Activated CD4-positive, alpha-beta T cell treated with anti-CD3 and anti-CD28 coated beads, Interleukin-2, amount 10 ng/mL, durations not matched to agents 24 days and 14 days (primary cell): Measurements from ENCODE around the gene MIEN1. TPM values are rescaled to one million over a fixed set of nuclear protein-coding genes. Genes with fewer than 3 reads are reported as not detected.
A peak's percentile ranks its signal among the peaks of the same experiment; 100 is the strongest.
"Not testable (repeated sequence)": the region's sequence is repeated elsewhere in the genome, so short reads cannot be mapped to it uniquely, and the experiment has no call there.

Source experiments
- DNase-seq: peaks from one replicate; pipeline ENCODE4 v3.0.0; 2022
- H3K27ac Mint-ChIP-seq: one replicate; pipeline ENCODE4 v1.8.0; 2022; ENCODE audit warnings: mild to moderate bottlenecking, mixed read lengths
- H3K27me3 Mint-ChIP-seq: one replicate; pipeline ENCODE4 v1.8.0; 2022; ENCODE audit warnings: mixed read lengths
- H3K36me3 Mint-ChIP-seq: one replicate; pipeline ENCODE4 v1.8.0; 2022; ENCODE audit warnings: low read depth, mild to moderate bottlenecking, mixed read lengths
- H3K4me1 Mint-ChIP-seq: one replicate; pipeline ENCODE4 v1.8.0; 2021; ENCODE audit warnings: mixed read lengths
- H3K4me3 Mint-ChIP-seq: one replicate; pipeline ENCODE4 v1.8.0; 2022; ENCODE audit warnings: mild to moderate bottlenecking, moderate library complexity, mixed read lengths
- H3K9me3 Mint-ChIP-seq: one replicate; pipeline ENCODE4 v1.8.0; 2021; ENCODE audit warnings: mixed read lengths
- intact Hi-C: fragments of 100-400 bp; cut with micrococcal nuclease; formaldehyde crosslinking; loops from one replicate; pipeline ENCODE4 v1.15.1; 2023
- total RNA-seq: library from RNA; stranded (reverse); gene quantifications from 2 replicates; pipeline ENCODE4 v1.2.3, GENCODE V29; 2022

MIEN1 gene
- total RNA-seq, 1 donor from 2014 or later, result 29.8 TPM

- Mint-ChIP-seq H3K27me3 (peaks cover 43% of the 10 kb centered on the region), H3K9me3 (no peaks in the 10 kb centered on the region), H3K4me3 (no peak within 1 kb of the TSS), H3K36me3 (no peaks in the 10 kb centered on the region), H3K4me1 (peaks cover 6% of the 10 kb centered on the region), H3K27ac (no peak within 1 kb of the TSS)
- intact Hi-C loops, result no loop called here
- no peak for DNase-seq
These were observed 30.5 kb downstream of the MIEN1 start, which contains the start of gene ERBB2 for GRCh38 chr17:39699818-39700147. Gene ERBB2 (plus strand): TSS chr17:39700064. CDS start chr17:39700239, 175 bp downstream.

GRCh38 chr17:39699157-39699817 lies 31.0 kb downstream of the MIEN1 start:
- H3K4me1 Mint-ChIP-seq, result not testable (repeated sequence)

DNA sequence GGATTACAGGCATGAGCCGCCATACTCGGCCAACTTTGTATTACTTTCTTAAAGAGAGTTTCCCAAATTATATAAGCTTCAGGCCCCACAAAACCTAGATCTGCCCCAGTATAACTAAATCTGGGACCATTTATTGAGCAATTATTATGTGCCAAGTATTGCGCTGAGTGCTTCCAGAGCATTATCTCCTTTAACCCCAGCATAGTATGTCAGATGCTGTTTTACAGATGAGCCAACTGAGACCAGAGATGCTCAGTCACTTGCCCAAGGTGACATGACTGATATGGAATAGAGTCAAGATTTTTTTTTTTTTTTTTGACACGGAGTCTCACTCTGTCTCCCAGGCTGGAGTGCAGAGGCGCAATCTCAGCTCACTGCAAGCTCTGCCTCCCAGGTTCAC lies 32.4 kb downstream of the MIEN1 start:
- Mint-ChIP-seq H3K9me3 (no peaks in the 10 kb centered on the region), H3K27ac (no peak overlapping the region), H3K27me3 (peaks cover 42% of the 10 kb centered on the region), H3K36me3 (no peaks in the 10 kb centered on the region), H3K4me3 (no peak overlapping the region), H3K4me1 (peaks cover 3% of the 10 kb centered on the region)
- intact Hi-C loops, result no loop called here
- DNase-seq, result no peak

More at GRCh38 chr17:39699157-39699817, 31.0 kb downstream of the MIEN1 start:
- H3K9me3 Mint-ChIP-seq, intact Hi-C loops, H3K36me3 Mint-ChIP-seq, DNase-seq, H3K4me3 Mint-ChIP-seq, H3K27ac Mint-ChIP-seq: not testable (repeated sequence)
- peaks cover 43% of the 10 kb centered on the region for H3K27me3 Mint-ChIP-seq

- no peak overlapping the region for H3K4me3 Mint-ChIP-seq
- DNase-seq, result no peak
- H3K4me1 Mint-ChIP-seq, result peaks cover 3% of the 10 kb centered on the region
- H3K36me3 Mint-ChIP-seq, result no peaks in the 10 kb centered on the region
- H3K27ac Mint-ChIP-seq, result no peak overlapping the region
- intact Hi-C loops, result no loop called here
- H3K27me3 Mint-ChIP-seq, result peaks cover 31% of the 10 kb centered on the region
- no peaks in the 10 kb centered on the region for H3K9me3 Mint-ChIP-seq
These were observed 33.6 kb downstream of the MIEN1 start for GRCh38 chr17:39696731-39697130.

- intact Hi-C loops, result no loop called here
- Mint-ChIP-seq H3K27me3 (peaks cover 18% of the 10 kb centered on the region), H3K9me3 (no peaks in the 10 kb centered on the region), H3K27ac (no peak overlapping the region), H3K36me3 (no peaks in the 10 kb centered on the region), H3K4me1 (peaks cover 3% of the 10 kb centered on the region), H3K4me3 (no peak overlapping the region)
- DNase-seq, result no peak
These were observed 35.2 kb downstream of the MIEN1 start for GRCh38 chr17:39695089-39695474.

DNA sequence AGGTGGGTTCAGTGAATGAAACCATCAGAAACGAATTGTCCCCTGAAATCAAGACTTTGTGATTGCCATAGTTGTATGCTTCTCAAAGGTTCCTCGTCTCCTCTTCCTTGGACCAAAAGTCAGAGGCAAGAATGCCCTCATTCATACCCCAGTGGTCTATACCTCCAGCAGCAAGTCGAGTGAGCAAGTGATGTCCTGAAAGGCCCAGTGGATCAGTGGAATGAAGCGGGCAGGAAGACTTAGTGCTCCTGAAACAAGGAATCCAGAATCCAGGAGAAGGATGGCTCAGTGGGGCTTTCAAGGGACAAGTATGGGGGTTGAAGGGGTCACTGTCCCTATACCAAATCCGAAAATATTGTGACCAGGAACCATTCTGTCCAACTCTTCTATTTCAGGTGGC lies 35.7 kb downstream of the MIEN1 start:
- H3K27me3 Mint-ChIP-seq, result peaks cover 15% of the 10 kb centered on the region

GRCh38 chr17:39688945-39689344 lies 41.4 kb downstream of the MIEN1 start:
- H3K4me1 Mint-ChIP-seq, result peaks cover 14% of the 10 kb centered on the region
- peaks cover 11% of the 10 kb centered on the region for H3K36me3 Mint-ChIP-seq
- no peaks in the 10 kb centered on the region for H3K9me3 Mint-ChIP-seq
- H3K27me3 Mint-ChIP-seq, result no peaks in the 10 kb centered on the region
- intact Hi-C loops, result loop anchor here (5.0 to 10.0 kb wide), 4 partner anchors 43 to 236 kb away; partner anchors contain the start of genes LRRC3C, MIEN1, ORMDL3 and ZPBP2
- no peak for DNase-seq
- peak overlapping the region; percentile 95 for H3K4me3 Mint-ChIP-seq
- H3K27ac Mint-ChIP-seq, result peak overlapping the region; percentile 92

More for the DNA sequence above, 35.7 kb downstream of the MIEN1 start:
- H3K4me3 Mint-ChIP-seq, result no peak overlapping the region
- no peak for DNase-seq
- no peak overlapping the region for H3K27ac Mint-ChIP-seq
- H3K4me1 Mint-ChIP-seq, result peaks cover under 1% of the 10 kb centered on the region
- H3K36me3 Mint-ChIP-seq, result no peaks in the 10 kb centered on the region
- intact Hi-C loops, result loop anchor here (5.0 kb wide), 1 partner anchor 48 kb away; no protein-coding TSS in a partner anchor
- H3K9me3 Mint-ChIP-seq, result no peaks in the 10 kb centered on the region

GRCh38 chr17:39688475-39688835 lies 41.9 kb downstream of the MIEN1 start:
- Mint-ChIP-seq H3K4me1 (peaks cover 14% of the 10 kb centered on the region), H3K4me3 (peak overlapping the region; percentile 95), H3K36me3 (peaks cover 12% of the 10 kb centered on the region), H3K9me3 (no peaks in the 10 kb centered on the region), H3K27me3 (no peaks in the 10 kb centered on the region), H3K27ac (peak overlapping the region; percentile 92)
- DNase-seq, result peak; percentile 73
- intact Hi-C loops, result loop anchor here (5.0 to 10.0 kb wide), 4 partner anchors 44 to 236 kb away; partner anchors contain the start of genes LRRC3C, MIEN1, ORMDL3 and ZPBP2

GRCh38 chr17:39687546-39688474 lies 42.5 kb downstream of the MIEN1 start, which contains the start of gene PGAP3:
Gene PGAP3 (minus strand): TSS chr17:39688057. CDS start chr17:39688014, 43 bp downstream.
- peak within 1 kb of the TSS; percentile 92 for H3K27ac Mint-ChIP-seq
- peaks cover 18% of the 10 kb centered on the region for H3K36me3 Mint-ChIP-seq
- H3K4me3 Mint-ChIP-seq, result peak within 1 kb of the TSS; percentile 95
- H3K9me3 Mint-ChIP-seq, result no peaks in the 10 kb centered on the region
- H3K4me1 Mint-ChIP-seq, result peaks cover 14% of the 10 kb centered on the region
- intact Hi-C loops, result loop anchor here (2.0 to 10.0 kb wide), 5 partner anchors 44 to 237 kb away; partner anchors contain the start of genes LRRC3C, MIEN1, ORMDL3 and STARD3
- DNase-seq, result peak; percentile 94
- no peaks in the 10 kb centered on the region for H3K27me3 Mint-ChIP-seq

DNA sequence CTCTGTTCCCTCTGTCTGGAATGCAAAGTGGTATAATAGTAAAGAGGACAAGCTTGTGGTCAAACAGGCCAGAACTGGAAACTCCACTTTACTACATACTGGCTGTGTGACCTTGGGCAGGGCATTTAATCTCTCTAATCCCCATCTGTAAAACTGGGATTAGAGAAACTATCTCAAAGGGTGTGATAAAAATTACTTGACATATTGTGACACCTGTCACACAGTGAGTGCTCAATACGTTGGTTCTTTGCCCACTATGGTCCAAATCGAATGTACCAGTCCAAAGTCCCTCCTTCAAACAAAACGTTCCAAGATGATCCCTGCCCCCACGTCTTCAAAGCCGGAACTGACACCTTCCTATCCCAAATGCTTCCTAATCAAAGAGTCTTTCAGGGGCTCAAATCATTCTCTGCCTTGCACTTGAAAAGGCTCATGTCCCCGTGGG lies 43.2 kb downstream of the MIEN1 start:
- Mint-ChIP-seq H3K27me3 (no peaks in the 10 kb centered on the region), H3K4me1 (peaks cover 14% of the 10 kb centered on the region)
- intact Hi-C loops, result loop anchor here (2.0 to 10.0 kb wide), 5 partner anchors 45 to 238 kb away; partner anchors contain the start of genes LRRC3C, MIEN1, ORMDL3 and STARD3

DNA sequence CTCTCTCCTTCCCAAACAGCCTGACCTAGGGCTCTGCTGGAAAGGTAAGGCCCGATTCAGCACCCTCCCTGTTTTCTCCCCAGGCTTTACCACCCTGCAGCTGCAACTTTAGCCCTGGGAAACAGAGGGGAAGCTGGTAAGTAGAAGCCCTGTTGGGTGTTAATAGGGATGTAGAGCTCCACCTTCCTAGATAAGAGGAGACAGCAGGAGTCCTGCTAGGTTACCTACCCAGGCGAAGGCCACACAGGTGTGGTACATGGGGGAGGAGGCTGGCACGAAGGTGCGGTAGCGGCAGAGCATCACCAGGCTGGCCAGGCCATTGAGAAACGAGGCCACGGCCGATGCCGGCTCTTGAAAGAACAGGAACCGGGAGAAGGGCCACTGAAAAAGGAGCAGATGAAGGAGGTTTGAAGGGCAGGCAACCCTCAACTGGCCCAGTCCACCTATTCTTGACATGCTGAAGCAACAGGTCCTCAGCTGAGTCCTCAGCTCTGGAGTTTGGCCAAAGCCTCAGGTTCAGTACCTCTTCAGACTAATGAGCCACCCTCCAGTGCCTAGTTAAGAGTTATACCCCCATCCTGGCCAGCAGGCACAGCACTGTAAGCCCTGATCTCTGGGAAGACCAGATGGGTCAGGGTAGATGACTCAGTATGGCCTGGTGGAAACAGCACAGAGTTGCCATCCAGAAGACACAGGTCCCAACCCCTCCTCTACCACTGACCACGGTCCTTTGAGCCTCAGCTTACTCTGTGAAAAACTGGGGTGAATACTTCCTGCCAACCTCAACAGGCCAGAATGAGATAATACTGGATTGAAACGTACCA lies 45.8 kb downstream of the MIEN1 start:
- H3K9me3 Mint-ChIP-seq, result no peaks in the 10 kb centered on the region
- no peak overlapping the region for H3K27ac Mint-ChIP-seq
- H3K4me1 Mint-ChIP-seq, result peaks cover 25% of the 10 kb centered on the region
- peaks cover 26% of the 10 kb centered on the region for H3K36me3 Mint-ChIP-seq
- intact Hi-C loops, result loop anchor here (5.0 to 10.0 kb wide), 4 partner anchors 48 to 240 kb away; partner anchors contain the start of genes LRRC3C, MIEN1, ORMDL3 and ZPBP2
- no peaks in the 10 kb centered on the region for H3K27me3 Mint-ChIP-seq
- no peak overlapping the region for H3K4me3 Mint-ChIP-seq
- no peak for DNase-seq

More for the DNA sequence above, 43.2 kb downstream of the MIEN1 start:
- peak overlapping the region; percentile 95 for H3K4me3 Mint-ChIP-seq
- no peak for DNase-seq
- H3K27ac Mint-ChIP-seq, result peak overlapping the region; percentile 92
- peaks cover 18% of the 10 kb centered on the region for H3K36me3 Mint-ChIP-seq
- H3K9me3 Mint-ChIP-seq, result no peaks in the 10 kb centered on the region

DNA sequence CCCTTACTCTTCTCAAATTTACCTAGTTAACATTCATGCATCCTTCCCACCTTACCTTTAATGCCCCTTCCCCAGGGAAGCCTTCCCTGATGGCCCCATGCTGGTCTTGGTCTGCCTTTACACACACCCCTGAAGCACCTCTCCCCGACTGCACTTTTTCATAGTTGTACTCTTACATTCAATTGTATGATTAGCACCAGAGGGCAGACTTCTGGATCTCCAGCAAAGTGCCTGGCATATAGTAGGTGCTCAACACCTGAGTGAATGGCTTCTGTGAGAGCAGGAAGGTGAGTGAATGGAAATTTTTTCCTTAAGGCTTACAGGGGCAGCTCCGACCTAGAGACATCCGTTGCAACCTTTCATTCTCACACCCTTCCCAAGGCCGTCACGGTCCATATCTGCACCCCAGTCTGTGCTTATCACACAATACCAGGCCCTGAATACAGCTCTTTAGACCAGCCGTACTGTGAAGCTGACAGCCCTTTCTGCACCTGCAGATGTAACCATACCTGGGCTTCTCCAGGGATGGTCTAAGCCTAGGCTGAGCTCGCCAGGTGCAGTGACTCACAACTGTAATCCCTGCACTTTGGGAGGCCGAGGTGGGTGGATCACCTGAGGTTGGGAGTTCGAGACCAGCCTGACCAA lies 46.9 kb downstream of the MIEN1 start:
- no peaks in the 10 kb centered on the region for H3K27me3 Mint-ChIP-seq
- no peak for DNase-seq
- peaks cover 28% of the 10 kb centered on the region for H3K4me1 Mint-ChIP-seq
- H3K4me3 Mint-ChIP-seq, result no peak overlapping the region
- no peak overlapping the region for H3K27ac Mint-ChIP-seq
- intact Hi-C loops, result loop anchor here (10.0 kb wide), 1 partner anchor 241 kb away; the partner anchor contains the start of genes LRRC3C and ORMDL3
- peaks cover 31% of the 10 kb centered on the region for H3K36me3 Mint-ChIP-seq
- no peaks in the 10 kb centered on the region for H3K9me3 Mint-ChIP-seq
